ENCODE data around the gene ATG4A.

The ATG4A gene

DNA sequence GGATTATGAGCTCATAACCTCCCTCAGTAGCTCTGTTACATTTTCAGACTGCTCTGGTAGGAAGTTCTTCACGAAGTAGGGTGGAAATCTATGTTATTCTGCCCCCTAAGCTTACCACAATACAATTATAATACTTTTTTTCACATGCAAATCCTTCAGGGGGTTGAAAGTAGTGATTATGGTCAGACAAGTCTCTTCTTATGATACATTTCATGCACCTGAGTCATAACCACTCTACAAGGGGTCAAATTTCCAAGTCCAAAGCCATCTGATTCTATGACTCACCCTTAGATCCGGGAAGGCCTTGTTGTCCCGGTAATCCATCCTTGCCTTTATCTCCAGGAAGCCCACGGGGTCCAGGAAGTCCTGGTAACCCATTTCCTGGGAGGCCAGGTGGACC is 95.2 kb downstream of the ATG4A start:
- Histone ChIP-seq H3K4me3 (ENCODE audit: low read length in 2 of 2) (no peak overlapping the region), H3K9me3 (ENCODE audit: control insufficient read depth in 2 of 2, low read length in 2 of 2) (no peaks in the 10 kb centered on the region), H3K9ac (ENCODE audit: low read depth in 1 of 2, low read length in 2 of 2) (no peak overlapping the region), H3K27ac (ENCODE audit: low read depth in 2 of 2, low read length in 2 of 2) (no peak overlapping the region), H3K36me3 (ENCODE audit: control insufficient read depth in 2 of 2, insufficient read depth in 2 of 2, low read length in 2 of 2) (no peaks in the 10 kb centered on the region), H3K27me3 (ENCODE audit: control insufficient read depth in 2 of 2, insufficient read depth in 2 of 2, low read length in 2 of 2) (peaks cover 0 to 5% of the 10 kb centered on the region in 2 donors), H3K4me1 (ENCODE audit: control insufficient read depth in 2 of 2, insufficient read depth in 2 of 2, low read length in 2 of 2) (no peaks in the 10 kb centered on the region)

DNA sequence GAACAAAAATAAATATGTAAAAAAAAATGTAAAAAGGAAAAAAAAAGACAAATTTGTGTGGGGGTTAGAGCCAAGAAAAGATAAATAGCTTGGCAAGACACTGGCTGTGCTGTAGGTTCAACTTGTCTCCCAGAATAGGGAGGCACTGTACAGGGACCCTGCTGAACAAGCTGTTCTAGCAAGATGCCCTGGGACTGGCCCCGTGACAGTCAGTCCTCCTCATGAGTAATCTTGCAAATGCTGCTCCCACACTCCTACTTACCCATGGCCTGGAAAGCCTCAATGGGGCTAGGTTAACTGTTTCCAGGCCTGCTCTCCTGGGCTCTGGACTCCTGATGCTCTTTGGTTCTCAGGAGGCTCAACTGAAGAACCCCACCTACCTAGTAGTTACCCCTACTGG is 106.8 kb downstream of the ATG4A start:
- peaks cover 0 to 15% of the 10 kb centered on the region in 2 donors for H3K27me3 ChIP-seq (ENCODE audit: control insufficient read depth in 2 of 2, insufficient read depth in 2 of 2, low read length in 2 of 2)
- H3K9me3 ChIP-seq (ENCODE audit: control insufficient read depth in 2 of 2, low read length in 2 of 2) = no peaks in the 10 kb centered on the region
- H3K4me3 ChIP-seq (ENCODE audit: low read length in 2 of 2) = no peak overlapping the region
- H3K9ac ChIP-seq (ENCODE audit: low read depth in 1 of 2, low read length in 2 of 2) = no peak overlapping the region
- no peak overlapping the region for H3K27ac ChIP-seq (ENCODE audit: low read depth in 2 of 2, low read length in 2 of 2)
- no peaks in the 10 kb centered on the region for H3K36me3 ChIP-seq (ENCODE audit: control insufficient read depth in 2 of 2, insufficient read depth in 2 of 2, low read length in 2 of 2)
- no peaks in the 10 kb centered on the region for H3K4me1 ChIP-seq (ENCODE audit: control insufficient read depth in 2 of 2, insufficient read depth in 2 of 2, low read length in 2 of 2)

DNA sequence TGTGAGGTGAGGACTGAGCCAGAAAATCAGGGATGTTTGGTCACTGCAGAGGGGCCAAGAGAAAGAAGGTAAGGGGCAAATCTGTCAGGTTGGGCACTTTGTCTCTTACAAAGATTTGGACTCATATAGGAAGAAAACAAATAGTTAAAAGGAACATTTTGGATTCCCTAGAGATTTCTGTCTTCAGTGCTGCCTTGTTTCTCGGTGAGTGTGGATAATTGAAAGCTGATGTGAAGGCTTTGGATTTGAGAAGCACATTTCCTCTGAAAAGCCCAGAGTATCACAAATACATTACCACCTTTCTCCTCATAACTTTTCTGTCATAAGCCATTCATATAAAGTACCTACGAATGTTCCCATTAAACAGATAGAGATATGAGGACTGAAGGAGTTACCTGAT is 107.5 kb downstream of the ATG4A start:
- no peak overlapping the region for H3K4me3 ChIP-seq (ENCODE audit: low read length in 2 of 2)

GRCh38 chrX:108199691-108200090 is 108.1 kb downstream of the ATG4A start:
- H3K27me3 ChIP-seq (ENCODE audit: control insufficient read depth in 2 of 2, insufficient read depth in 2 of 2, low read length in 2 of 2) = peaks cover 0 to 15% of the 10 kb centered on the region in 2 donors
- no peaks in the 10 kb centered on the region for H3K4me1 ChIP-seq (ENCODE audit: control insufficient read depth in 2 of 2, insufficient read depth in 2 of 2, low read length in 2 of 2)
- H3K27ac ChIP-seq (ENCODE audit: low read depth in 2 of 2, low read length in 2 of 2) = no peak overlapping the region
- no peak overlapping the region for H3K4me3 ChIP-seq (ENCODE audit: low read length in 2 of 2)
- H3K36me3 ChIP-seq (ENCODE audit: control insufficient read depth in 2 of 2, insufficient read depth in 2 of 2, low read length in 2 of 2) = no peaks in the 10 kb centered on the region
- no peaks in the 10 kb centered on the region for H3K9me3 ChIP-seq (ENCODE audit: control insufficient read depth in 2 of 2, low read length in 2 of 2)
- no peak overlapping the region for H3K9ac ChIP-seq (ENCODE audit: low read depth in 1 of 2, low read length in 2 of 2)

More for the DNA sequence above, 107.5 kb downstream of the ATG4A start:
- Histone ChIP-seq H3K9me3 (ENCODE audit: control insufficient read depth in 2 of 2, low read length in 2 of 2) (no peaks in the 10 kb centered on the region), H3K9ac (ENCODE audit: low read depth in 1 of 2, low read length in 2 of 2) (no peak overlapping the region), H3K27me3 (ENCODE audit: control insufficient read depth in 2 of 2, insufficient read depth in 2 of 2, low read length in 2 of 2) (peaks cover 0 to 15% of the 10 kb centered on the region in 2 donors), H3K4me1 (ENCODE audit: control insufficient read depth in 2 of 2, insufficient read depth in 2 of 2, low read length in 2 of 2) (no peaks in the 10 kb centered on the region), H3K36me3 (ENCODE audit: control insufficient read depth in 2 of 2, insufficient read depth in 2 of 2, low read length in 2 of 2) (no peaks in the 10 kb centered on the region), H3K27ac (ENCODE audit: low read depth in 2 of 2, low read length in 2 of 2) (no peak overlapping the region)

- H3K27me3 ChIP-seq (ENCODE audit: control insufficient read depth in 2 of 2, insufficient read depth in 2 of 2, low read length in 2 of 2) = peaks cover 0 to 15% of the 10 kb centered on the region in 2 donors
Measured at GRCh38 chrX:108203540-108203939, 112.0 kb downstream of the ATG4A start.

More at GRCh38 chrX:108203540-108203939, 112.0 kb downstream of the ATG4A start:
- Histone ChIP-seq H3K4me3 (ENCODE audit: low read length in 2 of 2) (no peak overlapping the region), H3K9ac (ENCODE audit: low read depth in 1 of 2, low read length in 2 of 2) (no peak overlapping the region), H3K27ac (ENCODE audit: low read depth in 2 of 2, low read length in 2 of 2) (no peak overlapping the region), H3K9me3 (ENCODE audit: control insufficient read depth in 2 of 2, low read length in 2 of 2) (no peaks in the 10 kb centered on the region), H3K4me1 (ENCODE audit: control insufficient read depth in 2 of 2, insufficient read depth in 2 of 2, low read length in 2 of 2) (no peaks in the 10 kb centered on the region), H3K36me3 (ENCODE audit: control insufficient read depth in 2 of 2, insufficient read depth in 2 of 2, low read length in 2 of 2) (no peaks in the 10 kb centered on the region)
